ENCODE data around the gene EFNA2. TPM values are rescaled to one million over a fixed set of nuclear protein-coding genes. Genes with fewer than 3 reads are reported as not detected.

EFNA2 gene
- polyA plus RNA-seq, 1 of the 3 experiments (the other 2 are of a cell fraction), result 1.1 TPM

DNA sequence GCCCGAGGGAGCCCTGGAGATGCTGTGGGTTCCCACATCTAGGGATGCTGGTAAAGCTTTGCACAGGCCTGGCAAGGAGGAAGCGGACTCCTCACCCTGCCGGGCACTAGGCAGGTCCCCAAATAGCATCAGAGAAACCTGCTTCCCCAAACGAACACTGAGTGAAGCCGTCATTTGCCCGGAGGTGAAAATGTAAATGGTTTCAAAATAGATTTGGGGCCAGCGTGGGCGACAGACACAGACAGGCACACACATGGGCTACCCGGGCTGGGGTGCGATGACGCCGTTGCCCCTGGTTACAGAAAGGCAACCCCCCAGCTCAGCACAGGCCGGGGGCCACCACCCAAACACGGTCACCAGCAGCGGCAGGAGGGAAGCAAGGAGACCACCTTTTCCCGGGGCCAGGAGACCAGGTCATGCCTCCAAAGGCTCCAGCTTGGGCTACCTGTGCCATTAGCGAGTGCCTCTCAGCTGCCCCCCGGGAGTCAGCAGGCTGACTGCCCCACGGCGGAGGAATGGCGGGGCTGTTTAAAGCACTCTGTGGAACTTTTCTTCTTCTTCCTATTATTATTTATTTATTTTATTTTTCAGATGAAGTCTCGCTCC, 50.5 kb downstream of the EFNA2 start (continued):
- TF ChIP-seq GATA2 (CRISPR knock-in tag; IDR thresholded peaks at IDR 0.05), result no peak
- TF ChIP-seq, protein P1, sequence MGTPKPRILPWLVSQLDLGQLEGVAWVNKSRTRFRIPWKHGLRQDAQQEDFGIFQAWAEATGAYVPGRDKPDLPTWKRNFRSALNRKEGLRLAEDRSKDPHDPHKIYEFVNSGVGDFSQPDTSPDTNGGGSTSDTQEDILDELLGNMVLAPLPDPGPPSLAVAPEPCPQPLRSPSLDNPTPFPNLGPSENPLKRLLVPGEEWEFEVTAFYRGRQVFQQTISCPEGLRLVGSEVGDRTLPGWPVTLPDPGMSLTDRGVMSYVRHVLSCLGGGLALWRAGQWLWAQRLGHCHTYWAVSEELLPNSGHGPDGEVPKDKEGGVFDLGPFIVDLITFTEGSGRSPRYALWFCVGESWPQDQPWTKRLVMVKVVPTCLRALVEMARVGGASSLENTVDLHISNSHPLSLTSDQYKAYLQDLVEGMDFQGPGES (IDR thresholded peaks at IDR 0.05; ENCODE audit: low read depth, low read length), result no peak

DNA sequence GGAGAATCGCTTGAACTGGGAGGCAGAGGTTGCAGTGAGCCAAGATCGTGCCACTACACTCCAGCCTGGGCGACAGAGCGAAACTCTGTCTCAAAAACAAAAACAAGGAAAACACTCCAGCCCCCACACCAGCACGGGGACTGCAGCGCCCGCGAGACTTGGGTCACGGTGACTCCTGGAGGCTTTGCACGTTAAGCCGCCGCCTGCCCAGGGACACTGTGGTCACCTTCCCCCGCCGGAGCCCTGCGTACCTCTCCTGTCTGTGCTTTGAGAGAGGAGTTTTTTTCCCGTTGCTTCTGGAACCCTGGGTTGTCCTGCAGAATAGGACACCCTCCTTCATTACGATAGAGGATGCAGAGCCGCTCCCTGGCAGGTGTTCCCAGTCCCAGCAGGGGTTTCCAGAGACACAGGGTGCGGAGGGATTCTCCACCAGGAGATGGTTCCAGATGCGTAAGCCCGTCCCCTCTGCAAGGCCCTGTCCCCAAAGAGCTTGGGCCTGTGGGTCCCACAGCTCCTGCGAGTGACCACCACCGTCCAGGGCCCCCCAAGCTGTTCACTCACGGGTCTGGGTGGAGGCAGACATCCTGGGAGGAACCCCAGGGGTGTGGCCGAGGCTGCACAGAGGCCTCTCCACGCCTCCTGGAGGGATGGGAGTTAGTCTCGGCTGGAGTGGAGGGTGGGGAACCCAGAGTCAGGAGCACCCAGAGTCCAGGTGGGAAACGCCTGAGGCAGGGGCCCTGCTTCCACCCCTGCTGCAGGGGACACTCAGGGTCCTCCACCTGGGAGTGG, 55.2 kb downstream of the EFNA2 start:
- POLR2A ChIA-PET, result no interaction called here
- WGBS (ENCODE audit: low lambda C conversion rate), result 89% methylated on average over 19 of the region's 28 CpGs
- TF ChIP-seq FOXM1 (IDR thresholded peaks at IDR 0.05; ENCODE audit: low read depth) (no peak), JUND (IDR thresholded peaks at IDR 0.05) (no peak), EP300 (IDR thresholded peaks at IDR 0.05; ENCODE audit: borderline replicate concordance in 1 of 2, low read depth in 1 of 2, low read length in 1 of 2) (no peak), CHD2 (IDR thresholded peaks at IDR 0.05; ENCODE audit: low read length, partially characterized antibody) (no peak), RAD21 (IDR thresholded peaks at IDR 0.05; ENCODE audit: low read length) (no peak), GABPA (IDR thresholded peaks at IDR 0.05; ENCODE audit: low read depth) (no peak), FOSL2 (IDR thresholded peaks at IDR 0.05; ENCODE audit: borderline replicate concordance, low read depth) (no peak), RCOR1 (IDR thresholded peaks at IDR 0.05; ENCODE audit: low read length) (no peak), NRF1 (IDR thresholded peaks at IDR 0.05; ENCODE audit: low read depth, low read length) (no peak), EZH2phosphoT487 (IDR thresholded peaks at IDR 0.05; ENCODE audit: borderline replicate concordance, low read depth) (no peak), TCF12 (IDR thresholded peaks at IDR 0.05) (no peak)
- TF ChIP-seq, protein P2, sequence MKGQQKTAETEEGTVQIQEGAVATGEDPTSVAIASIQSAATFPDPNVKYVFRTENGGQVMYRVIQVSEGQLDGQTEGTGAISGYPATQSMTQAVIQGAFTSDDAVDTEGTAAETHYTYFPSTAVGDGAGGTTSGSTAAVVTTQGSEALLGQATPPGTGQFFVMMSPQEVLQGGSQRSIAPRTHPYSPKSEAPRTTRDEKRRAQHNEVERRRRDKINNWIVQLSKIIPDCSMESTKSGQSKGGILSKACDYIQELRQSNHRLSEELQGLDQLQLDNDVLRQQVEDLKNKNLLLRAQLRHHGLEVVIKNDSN (IDR thresholded peaks at IDR 0.05; ENCODE audit: borderline replicate concordance, low read depth), result no peak
- TF ChIP-seq, protein P3, sequence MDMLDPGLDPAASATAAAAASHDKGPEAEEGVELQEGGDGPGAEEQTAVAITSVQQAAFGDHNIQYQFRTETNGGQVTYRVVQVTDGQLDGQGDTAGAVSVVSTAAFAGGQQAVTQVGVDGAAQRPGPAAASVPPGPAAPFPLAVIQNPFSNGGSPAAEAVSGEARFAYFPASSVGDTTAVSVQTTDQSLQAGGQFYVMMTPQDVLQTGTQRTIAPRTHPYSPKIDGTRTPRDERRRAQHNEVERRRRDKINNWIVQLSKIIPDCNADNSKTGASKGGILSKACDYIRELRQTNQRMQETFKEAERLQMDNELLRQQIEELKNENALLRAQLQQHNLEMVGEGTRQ (IDR thresholded peaks at IDR 0.05; ENCODE audit: borderline replicate concordance, low read depth, low read length), result no peak
- TF ChIP-seq, protein P1 (IDR thresholded peaks at IDR 0.05; ENCODE audit: low read depth, low read length), result no peak
- TF ChIP-seq, protein P4, sequence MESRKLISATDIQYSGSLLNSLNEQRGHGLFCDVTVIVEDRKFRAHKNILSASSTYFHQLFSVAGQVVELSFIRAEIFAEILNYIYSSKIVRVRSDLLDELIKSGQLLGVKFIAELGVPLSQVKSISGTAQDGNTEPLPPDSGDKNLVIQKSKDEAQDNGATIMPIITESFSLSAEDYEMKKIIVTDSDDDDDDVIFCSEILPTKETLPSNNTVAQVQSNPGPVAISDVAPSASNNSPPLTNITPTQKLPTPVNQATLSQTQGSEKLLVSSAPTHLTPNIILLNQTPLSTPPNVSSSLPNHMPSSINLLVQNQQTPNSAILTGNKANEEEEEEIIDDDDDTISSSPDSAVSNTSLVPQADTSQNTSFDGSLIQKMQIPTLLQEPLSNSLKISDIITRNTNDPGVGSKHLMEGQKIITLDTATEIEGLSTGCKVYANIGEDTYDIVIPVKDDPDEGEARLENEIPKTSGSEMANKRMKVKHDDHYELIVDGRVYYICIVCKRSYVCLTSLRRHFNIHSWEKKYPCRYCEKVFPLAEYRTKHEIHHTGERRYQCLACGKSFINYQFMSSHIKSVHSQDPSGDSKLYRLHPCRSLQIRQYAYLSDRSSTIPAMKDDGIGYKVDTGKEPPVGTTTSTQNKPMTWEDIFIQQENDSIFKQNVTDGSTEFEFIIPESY (IDR thresholded peaks at IDR 0.05; ENCODE audit: borderline replicate concordance, low read depth), result no peak
- TF ChIP-seq, protein P5, sequence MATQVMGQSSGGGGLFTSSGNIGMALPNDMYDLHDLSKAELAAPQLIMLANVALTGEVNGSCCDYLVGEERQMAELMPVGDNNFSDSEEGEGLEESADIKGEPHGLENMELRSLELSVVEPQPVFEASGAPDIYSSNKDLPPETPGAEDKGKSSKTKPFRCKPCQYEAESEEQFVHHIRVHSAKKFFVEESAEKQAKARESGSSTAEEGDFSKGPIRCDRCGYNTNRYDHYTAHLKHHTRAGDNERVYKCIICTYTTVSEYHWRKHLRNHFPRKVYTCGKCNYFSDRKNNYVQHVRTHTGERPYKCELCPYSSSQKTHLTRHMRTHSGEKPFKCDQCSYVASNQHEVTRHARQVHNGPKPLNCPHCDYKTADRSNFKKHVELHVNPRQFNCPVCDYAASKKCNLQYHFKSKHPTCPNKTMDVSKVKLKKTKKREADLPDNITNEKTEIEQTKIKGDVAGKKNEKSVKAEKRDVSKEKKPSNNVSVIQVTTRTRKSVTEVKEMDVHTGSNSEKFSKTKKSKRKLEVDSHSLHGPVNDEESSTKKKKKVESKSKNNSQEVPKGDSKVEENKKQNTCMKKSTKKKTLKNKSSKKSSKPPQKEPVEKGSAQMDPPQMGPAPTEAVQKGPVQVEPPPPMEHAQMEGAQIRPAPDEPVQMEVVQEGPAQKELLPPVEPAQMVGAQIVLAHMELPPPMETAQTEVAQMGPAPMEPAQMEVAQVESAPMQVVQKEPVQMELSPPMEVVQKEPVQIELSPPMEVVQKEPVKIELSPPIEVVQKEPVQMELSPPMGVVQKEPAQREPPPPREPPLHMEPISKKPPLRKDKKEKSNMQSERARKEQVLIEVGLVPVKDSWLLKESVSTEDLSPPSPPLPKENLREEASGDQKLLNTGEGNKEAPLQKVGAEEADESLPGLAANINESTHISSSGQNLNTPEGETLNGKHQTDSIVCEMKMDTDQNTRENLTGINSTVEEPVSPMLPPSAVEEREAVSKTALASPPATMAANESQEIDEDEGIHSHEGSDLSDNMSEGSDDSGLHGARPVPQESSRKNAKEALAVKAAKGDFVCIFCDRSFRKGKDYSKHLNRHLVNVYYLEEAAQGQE (IDR thresholded peaks at IDR 0.05; ENCODE audit: low read depth, low read length), result no peak

More for the DNA sequence above, 55.2 kb downstream of the EFNA2 start:
- Histone ChIP-seq H3K9me3 (no peaks in the 10 kb centered on the region), H2AFZ (ENCODE audit: low read depth) (no peak overlapping the region), H4K20me1 (ENCODE audit: insufficient read depth) (no peaks in the 10 kb centered on the region), H3K4me3 (ENCODE audit: low read depth in 2 of 2, low read length in 1 of 2) (no peak overlapping the region), H3K27ac (ENCODE audit: low read depth in 2 of 2, low read length in 1 of 2) (no peak overlapping the region), H3K4me1 (ENCODE audit: control insufficient read depth in 1 of 2, insufficient read depth in 2 of 2, low read depth in 1 of 2, low read length in 1 of 2) (no peaks in the 10 kb centered on the region), H3F3A (replicated peaks; ENCODE audit: insufficient read depth) (no peaks in the 10 kb centered on the region), H3K9me2 (no peaks in the 10 kb centered on the region), H3K36me3 (replicated peaks in 1 of 2; ENCODE audit: control insufficient read depth in 1 of 2, insufficient read depth in 2 of 2, low read length in 1 of 2) (no peaks in the 10 kb centered on the region), H3K9ac (no peak overlapping the region), H3K27me3 (ENCODE audit: insufficient read depth) (no peaks in the 10 kb centered on the region), H3K79me2 (ENCODE audit: insufficient read depth) (no peaks in the 10 kb centered on the region), H3K4me2 (no peak overlapping the region)
- no peak for DNase-seq
- CTCF ChIA-PET, result interaction anchor here (2.5 kb wide), 1 partner anchor 25 kb away, joined by 9 read pairs; no protein-coding TSS in a partner anchor

Data from SK-N-SH (cell line).